BE2C (cell line): ENCODE results near the gene XYLT1.

Experiments
- DNase-seq: peaks from one replicate; pipeline ENCODE4 v3.0.0-alpha.2; 2020
- H3K27me3 ChIP-seq: fragments of 250-450 bp; sonication (Bioruptor Pico); 2 replicates; pipeline ENCODE4 v1.5.1; 2020; ENCODE audit warnings: mild to moderate bottlenecking
- H3K36me3 ChIP-seq: fragments of 250-450 bp; sonication (Bioruptor Pico); 2 replicates; pipeline ENCODE4 v1.5.1; 2020; ENCODE audit warnings: mild to moderate bottlenecking
- H3K4me1 ChIP-seq: fragments of 250-450 bp; sonication (Bioruptor Pico); 2 replicates; pipeline ENCODE4 v1.5.1; 2020
- H3K4me3 ChIP-seq: 2 replicates; pipeline ENCODE4 v1.5.1; 2011; ENCODE audit warnings: low read depth, low read length
- H3K9me3 ChIP-seq: fragments of 250-450 bp; sonication (Bioruptor Pico); 2 replicates; pipeline ENCODE4 v1.5.1; 2020
- TF ChIP-seq, protein P1 (sequence below): IDR thresholded peaks from 2 replicates; pipeline ENCODE4 v1.5.1; 2012; ENCODE audit warnings: mild to moderate bottlenecking, low read depth, low read length

The XYLT1 gene

DNA sequence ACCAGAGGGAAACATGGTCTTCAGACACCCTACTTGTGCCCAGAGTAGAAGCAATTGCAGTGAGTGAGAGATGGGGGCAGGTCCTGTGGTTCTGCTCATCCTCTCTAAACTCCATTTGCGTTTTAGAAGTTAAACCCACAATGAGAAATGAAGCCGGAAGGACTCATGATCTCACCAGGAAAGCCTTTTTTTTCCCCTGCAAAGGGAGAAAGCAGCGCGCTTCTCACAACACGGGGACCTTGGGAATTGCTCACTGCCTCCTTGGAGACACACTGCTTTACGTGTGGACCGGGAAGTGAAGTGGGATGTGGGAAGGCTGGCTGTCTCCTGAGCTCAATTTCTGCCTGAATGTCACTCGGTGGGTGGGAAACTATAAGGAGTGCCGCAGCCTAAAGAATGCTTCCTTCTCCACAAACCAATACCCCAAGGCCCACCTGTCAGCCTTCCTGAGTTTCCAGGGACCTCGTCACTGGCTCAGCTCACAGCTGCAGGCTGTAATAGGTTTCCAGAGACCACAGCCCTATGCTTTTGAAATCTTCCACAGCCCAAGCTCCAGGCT lies 365.4 kb downstream of the XYLT1 start:
- TF ChIP-seq, protein P1, sequence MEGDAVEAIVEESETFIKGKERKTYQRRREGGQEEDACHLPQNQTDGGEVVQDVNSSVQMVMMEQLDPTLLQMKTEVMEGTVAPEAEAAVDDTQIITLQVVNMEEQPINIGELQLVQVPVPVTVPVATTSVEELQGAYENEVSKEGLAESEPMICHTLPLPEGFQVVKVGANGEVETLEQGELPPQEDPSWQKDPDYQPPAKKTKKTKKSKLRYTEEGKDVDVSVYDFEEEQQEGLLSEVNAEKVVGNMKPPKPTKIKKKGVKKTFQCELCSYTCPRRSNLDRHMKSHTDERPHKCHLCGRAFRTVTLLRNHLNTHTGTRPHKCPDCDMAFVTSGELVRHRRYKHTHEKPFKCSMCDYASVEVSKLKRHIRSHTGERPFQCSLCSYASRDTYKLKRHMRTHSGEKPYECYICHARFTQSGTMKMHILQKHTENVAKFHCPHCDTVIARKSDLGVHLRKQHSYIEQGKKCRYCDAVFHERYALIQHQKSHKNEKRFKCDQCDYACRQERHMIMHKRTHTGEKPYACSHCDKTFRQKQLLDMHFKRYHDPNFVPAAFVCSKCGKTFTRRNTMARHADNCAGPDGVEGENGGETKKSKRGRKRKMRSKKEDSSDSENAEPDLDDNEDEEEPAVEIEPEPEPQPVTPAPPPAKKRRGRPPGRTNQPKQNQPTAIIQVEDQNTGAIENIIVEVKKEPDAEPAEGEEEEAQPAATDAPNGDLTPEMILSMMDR = no peak
- no peaks in the 10 kb centered on the region; the same call in 1 of the 2 replicates for H3K9me3 ChIP-seq
- no peak overlapping the region for H3K4me3 ChIP-seq
- DNase-seq = no peak
- H3K4me1 ChIP-seq = no peaks in the 10 kb centered on the region
- H3K27me3 ChIP-seq = no peaks in the 10 kb centered on the region
- H3K36me3 ChIP-seq = no peaks in the 10 kb centered on the region

DNA sequence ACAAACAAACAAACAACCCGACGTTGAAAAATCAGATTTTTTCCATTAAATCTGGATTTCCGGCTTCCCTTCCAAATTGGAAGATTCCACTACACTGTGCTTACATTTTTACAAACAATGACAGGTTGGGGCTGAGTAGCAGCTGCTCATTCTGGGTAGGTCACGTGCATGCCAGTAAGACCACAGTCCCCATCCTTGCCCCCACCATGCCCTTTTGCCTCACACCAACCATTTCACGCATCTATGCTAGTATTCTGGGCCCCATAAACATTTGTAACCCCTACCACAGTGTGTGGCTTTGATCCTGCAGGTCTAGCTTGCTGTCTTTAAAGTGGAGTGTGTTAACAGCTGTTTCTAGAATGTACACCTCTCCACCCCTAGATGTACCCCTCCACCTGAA lies 366.1 kb downstream of the XYLT1 start:
- H3K36me3 ChIP-seq = no peaks in the 10 kb centered on the region
- no peaks in the 10 kb centered on the region for H3K27me3 ChIP-seq
- H3K9me3 ChIP-seq = no peaks in the 10 kb centered on the region; the same call in 1 of the 2 replicates
- no peak for DNase-seq
- H3K4me1 ChIP-seq = no peaks in the 10 kb centered on the region
- TF ChIP-seq, protein P1 = no peak
- H3K4me3 ChIP-seq = no peak overlapping the region

DNA sequence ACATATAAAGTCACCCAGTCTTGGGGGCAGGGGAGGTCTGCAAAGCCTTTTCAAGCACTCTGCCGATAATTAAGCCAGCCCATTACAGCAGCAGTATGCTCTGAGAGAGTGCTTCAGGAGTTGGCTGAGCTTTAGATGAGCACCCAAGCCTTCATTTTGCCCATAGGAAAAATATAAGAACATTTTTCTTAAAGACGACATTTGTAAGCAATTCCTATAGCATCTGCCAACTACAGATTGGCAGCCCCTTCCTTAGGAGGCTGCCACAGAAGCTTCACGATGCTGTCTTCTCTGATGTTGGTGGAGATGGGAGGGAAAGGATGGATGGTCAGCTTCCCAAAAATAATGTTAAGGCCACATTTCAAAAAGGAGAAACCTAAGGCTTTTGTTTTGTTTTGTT lies 367.5 kb downstream of the XYLT1 start:
- Histone ChIP-seq H3K36me3 (no peaks in the 10 kb centered on the region), H3K9me3 (no peaks in the 10 kb centered on the region), H3K4me3 (no peak overlapping the region), H3K27me3 (no peaks in the 10 kb centered on the region), H3K4me1 (no peaks in the 10 kb centered on the region)
- TF ChIP-seq, protein P1 = no peak
- DNase-seq = no peak

DNA sequence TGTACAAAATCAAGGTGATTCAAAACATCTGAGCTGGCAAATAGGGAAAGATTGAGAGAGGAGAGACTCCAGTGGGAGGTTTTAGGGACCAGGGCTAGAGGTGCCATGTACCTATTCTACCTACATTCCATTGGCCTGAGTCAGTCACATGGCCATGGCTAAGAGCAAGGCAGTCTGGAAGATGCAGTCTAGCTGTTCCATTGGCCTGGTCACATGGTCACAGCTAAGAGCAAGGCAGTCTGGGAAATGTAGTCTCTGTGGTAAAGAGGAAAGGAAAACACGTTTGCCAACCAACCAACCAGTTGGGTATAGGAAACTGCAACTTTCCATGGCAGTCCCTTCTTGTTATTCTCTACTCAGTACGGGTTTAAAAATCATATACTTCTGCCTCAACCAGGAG lies 369.1 kb downstream of the XYLT1 start:
- Histone ChIP-seq H3K4me3 (no peak overlapping the region), H3K4me1 (no peaks in the 10 kb centered on the region), H3K27me3 (no peaks in the 10 kb centered on the region), H3K9me3 (no peaks in the 10 kb centered on the region), H3K36me3 (no peaks in the 10 kb centered on the region)
- TF ChIP-seq, protein P1 = no peak
- peak; percentile 38 for DNase-seq

DNA sequence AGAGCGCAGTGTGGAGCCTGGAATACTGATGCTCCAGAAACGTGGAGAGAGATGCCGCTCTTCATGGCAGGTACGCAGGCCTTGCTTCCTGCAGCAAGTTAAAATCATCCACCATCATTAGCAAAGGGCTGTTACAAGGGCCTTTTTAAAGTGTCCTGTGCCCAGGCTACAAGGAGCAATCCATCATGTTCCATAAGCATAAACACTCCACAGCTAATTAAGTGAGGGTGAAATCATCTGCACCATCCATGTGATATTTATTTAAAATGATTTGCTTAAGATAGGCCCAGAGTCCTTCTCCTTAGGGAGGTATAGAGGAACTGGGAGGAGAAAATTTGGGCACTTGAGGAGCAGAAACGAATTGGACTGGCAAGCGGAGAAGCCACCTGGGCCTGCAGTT lies 372.1 kb downstream of the XYLT1 start:
- DNase-seq = no peak
- Histone ChIP-seq H3K27me3 (no peaks in the 10 kb centered on the region), H3K36me3 (no peaks in the 10 kb centered on the region), H3K9me3 (no peaks in the 10 kb centered on the region), H3K4me3 (no peak overlapping the region), H3K4me1 (no peaks in the 10 kb centered on the region)
- TF ChIP-seq, protein P1 = no peak

DNA sequence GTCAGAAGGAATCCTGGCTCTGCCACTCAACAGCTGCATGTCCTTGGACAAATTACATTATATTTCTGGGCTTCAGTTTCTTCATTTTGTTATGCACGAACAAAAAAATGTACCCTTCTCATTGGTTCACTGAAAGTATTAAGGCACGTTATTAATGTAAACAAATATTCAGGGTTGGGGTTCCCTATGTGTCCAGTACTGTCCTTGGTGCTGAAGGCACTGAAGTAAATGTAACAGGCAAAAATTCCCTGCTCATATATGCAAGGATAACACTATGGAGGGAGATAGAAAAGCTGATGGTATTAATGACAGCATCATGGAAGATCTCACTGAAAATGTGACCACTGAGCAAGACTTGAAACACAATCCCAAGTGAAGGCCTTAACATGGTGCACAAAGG lies 386.6 kb downstream of the XYLT1 start:
- no peak overlapping the region for H3K4me3 ChIP-seq
- H3K9me3 ChIP-seq = no peaks in the 10 kb centered on the region
- no peak for DNase-seq
- no peaks in the 10 kb centered on the region for H3K36me3 ChIP-seq
- no peaks in the 10 kb centered on the region for H3K4me1 ChIP-seq
- no peaks in the 10 kb centered on the region; the same call in 1 of the 2 replicates for H3K27me3 ChIP-seq
- TF ChIP-seq, protein P1 = no peak
